PC-9 (cell line): Measurements from ENCODE around the gene TAB3.

Experiments
- EZH2 ChIP-seq: fragments of 200-600 bp; sonication (generic); IDR thresholded peaks from 2 replicates; pipeline ENCODE4 v1.8.0; 2017; ENCODE audit warnings: antibody characterized with exemption, low read depth
- TF ChIP-seq, protein P1 (sequence below): fragments of 200-600 bp; sonication (generic); conservative IDR thresholded peaks from 2 replicates; pipeline ENCODE4 v1.6.1; 2017; ENCODE audit warnings: mixed run types, antibody characterized with exemption, mild to moderate bottlenecking, moderate library complexity

GRCh38 chrX:30875957-30876356, 13.1 kb downstream of the TAB3 start:
- TF ChIP-seq, protein P1, sequence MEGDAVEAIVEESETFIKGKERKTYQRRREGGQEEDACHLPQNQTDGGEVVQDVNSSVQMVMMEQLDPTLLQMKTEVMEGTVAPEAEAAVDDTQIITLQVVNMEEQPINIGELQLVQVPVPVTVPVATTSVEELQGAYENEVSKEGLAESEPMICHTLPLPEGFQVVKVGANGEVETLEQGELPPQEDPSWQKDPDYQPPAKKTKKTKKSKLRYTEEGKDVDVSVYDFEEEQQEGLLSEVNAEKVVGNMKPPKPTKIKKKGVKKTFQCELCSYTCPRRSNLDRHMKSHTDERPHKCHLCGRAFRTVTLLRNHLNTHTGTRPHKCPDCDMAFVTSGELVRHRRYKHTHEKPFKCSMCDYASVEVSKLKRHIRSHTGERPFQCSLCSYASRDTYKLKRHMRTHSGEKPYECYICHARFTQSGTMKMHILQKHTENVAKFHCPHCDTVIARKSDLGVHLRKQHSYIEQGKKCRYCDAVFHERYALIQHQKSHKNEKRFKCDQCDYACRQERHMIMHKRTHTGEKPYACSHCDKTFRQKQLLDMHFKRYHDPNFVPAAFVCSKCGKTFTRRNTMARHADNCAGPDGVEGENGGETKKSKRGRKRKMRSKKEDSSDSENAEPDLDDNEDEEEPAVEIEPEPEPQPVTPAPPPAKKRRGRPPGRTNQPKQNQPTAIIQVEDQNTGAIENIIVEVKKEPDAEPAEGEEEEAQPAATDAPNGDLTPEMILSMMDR, result no peak
- TF ChIP-seq EZH2, result no peak
